ENCODE measurements around the gene TMC8. TPM values are rescaled to one million over a fixed set of nuclear protein-coding genes. Genes with fewer than 3 reads are reported as not detected.

TMC8 gene
- total and polyA plus RNA-seq, 2 of the 8 experiments (the other 6 are each of a cell fraction or from before 2014, with no cell fraction given), result 1.00 to 2.8 TPM

- TF ChIP-seq E2F6 (IDR thresholded peaks at IDR 0.05), result no peak
- TF ChIP-seq RNF2 (IDR thresholded peaks at IDR 0.05; ENCODE audit: borderline replicate concordance, low read depth, low read length, missing control alignments, poor library complexity, severe bottlenecking), result no peak
- no peak for TF ChIP-seq ZNF274 (IDR thresholded peaks at IDR 0.05; ENCODE audit: borderline replicate concordance, extremely low read depth, low read length)
- TF ChIP-seq CREB1 (IDR thresholded peaks at IDR 0.05), result no peak
- TF ChIP-seq ASH2L (IDR thresholded peaks at IDR 0.05; ENCODE audit: low read length), result no peak
- TF ChIP-seq EZH2 (IDR thresholded peaks at IDR 0.05; ENCODE audit: low read depth, low read length, severe bottlenecking), result no peak
- TF ChIP-seq TCF12 (IDR thresholded peaks at IDR 0.05; ENCODE audit: low read depth, low read length), result no peak
Measured at GRCh38 chr17:78147315-78147998, 16.9 kb downstream of the TMC8 start (continued).

Data from H1 (cell line).